ENCODE results near the gene SOX6. TPM values are rescaled to one million over a fixed set of nuclear protein-coding genes. Genes with fewer than 3 reads are reported as not detected.

SOX6 gene
- total and polyA plus RNA-seq, 4 donors = 26.6 to 51.6 (median 38.6) TPM

GRCh38 chr11:16193897-16194381 is 162.4 kb downstream of the SOX6 start:
- Histone ChIP-seq H3K9me3 (ENCODE audit: control insufficient read depth, insufficient read depth, low read length) (no peaks in the 10 kb centered on the region), H3K27me3 (ENCODE audit: control insufficient read depth, insufficient read depth, low read length) (no peaks in the 10 kb centered on the region), H3K27ac (ENCODE audit: low read depth, low read length) (peak overlapping the region; percentile 10), H3K4me1 (ENCODE audit: control insufficient read depth, insufficient read depth, low read length) (peaks cover 6% of the 10 kb centered on the region), H3K4me3 (ENCODE audit: low read depth, low read length) (no peak overlapping the region), H3K36me3 (ENCODE audit: control insufficient read depth, insufficient read depth, low read length) (no peaks in the 10 kb centered on the region)
- peak in 2 of 6 donors; percentile 25 to 46 for DNase-seq (ENCODE audit: low read depth in 4 of 6, low spot score in 6 of 6)
- WGBS (ENCODE audit: insufficient coverage) = no CpG with 5 or more reads among the region's 1 CpG

GRCh38 chr11:16191868-16192240 is 164.5 kb downstream of the SOX6 start:
- Histone ChIP-seq H3K27me3 (ENCODE audit: control insufficient read depth, insufficient read depth, low read length) (no peaks in the 10 kb centered on the region), H3K27ac (ENCODE audit: low read depth, low read length) (peak overlapping the region; percentile 68), H3K4me3 (ENCODE audit: low read depth, low read length) (no peak overlapping the region), H3K36me3 (ENCODE audit: control insufficient read depth, insufficient read depth, low read length) (no peaks in the 10 kb centered on the region), H3K9me3 (ENCODE audit: control insufficient read depth, insufficient read depth, low read length) (no peaks in the 10 kb centered on the region), H3K4me1 (ENCODE audit: control insufficient read depth, insufficient read depth, low read length) (peaks cover 6% of the 10 kb centered on the region)
- 20% methylated on average over 1 of the region's 4 CpGs for WGBS (ENCODE audit: insufficient coverage)
- peak in 5 of 6 donors; percentile 51 to 94 (median 58) for DNase-seq (ENCODE audit: low read depth in 4 of 6, low spot score in 6 of 6)

- Histone ChIP-seq H3K4me1 (ENCODE audit: control insufficient read depth, insufficient read depth, low read length) (peaks cover 9% of the 10 kb centered on the region), H3K27me3 (ENCODE audit: control insufficient read depth, insufficient read depth, low read length) (no peaks in the 10 kb centered on the region), H3K9me3 (ENCODE audit: control insufficient read depth, insufficient read depth, low read length) (no peaks in the 10 kb centered on the region), H3K4me3 (ENCODE audit: low read depth, low read length) (no peak overlapping the region), H3K27ac (ENCODE audit: low read depth, low read length) (peak overlapping the region; percentile 68), H3K36me3 (ENCODE audit: control insufficient read depth, insufficient read depth, low read length) (no peaks in the 10 kb centered on the region)
- 74% methylated on average over 3 of the region's 5 CpGs for WGBS (ENCODE audit: insufficient coverage)
- DNase-seq (ENCODE audit: low read depth in 4 of 6, low spot score in 6 of 6) = peak in 1 of 6 donors; percentile 20
Measured at GRCh38 chr11:16191212-16191867, 165.0 kb downstream of the SOX6 start.

- peak in 1 of 6 donors; percentile 48 for DNase-seq (ENCODE audit: low read depth in 4 of 6, low spot score in 6 of 6)
- 68% methylated on average over 8 of the region's 8 CpGs for WGBS (ENCODE audit: insufficient coverage)
- H3K9me3 ChIP-seq (ENCODE audit: control insufficient read depth, insufficient read depth, low read length) = no peaks in the 10 kb centered on the region
Measured at GRCh38 chr11:16186680-16187079, 169.7 kb downstream of the SOX6 start.

GRCh38 chr11:16185042-16185441 is 171.3 kb downstream of the SOX6 start:
- Histone ChIP-seq H3K4me1 (ENCODE audit: control insufficient read depth, insufficient read depth, low read length) (peaks cover 3% of the 10 kb centered on the region), H3K27me3 (ENCODE audit: control insufficient read depth, insufficient read depth, low read length) (no peaks in the 10 kb centered on the region), H3K27ac (ENCODE audit: low read depth, low read length) (no peak overlapping the region), H3K4me3 (ENCODE audit: low read depth, low read length) (no peak overlapping the region), H3K9me3 (ENCODE audit: control insufficient read depth, insufficient read depth, low read length) (no peaks in the 10 kb centered on the region), H3K36me3 (ENCODE audit: control insufficient read depth, insufficient read depth, low read length) (no peaks in the 10 kb centered on the region)
- no peak for DNase-seq (ENCODE audit: low read depth in 4 of 6, low spot score in 6 of 6)

More at GRCh38 chr11:16186680-16187079, 169.7 kb downstream of the SOX6 start:
- Histone ChIP-seq H3K27me3 (ENCODE audit: control insufficient read depth, insufficient read depth, low read length) (no peaks in the 10 kb centered on the region), H3K4me3 (ENCODE audit: low read depth, low read length) (no peak overlapping the region), H3K4me1 (ENCODE audit: control insufficient read depth, insufficient read depth, low read length) (peaks cover 9% of the 10 kb centered on the region), H3K36me3 (ENCODE audit: control insufficient read depth, insufficient read depth, low read length) (no peaks in the 10 kb centered on the region), H3K27ac (ENCODE audit: low read depth, low read length) (no peak overlapping the region)

- Histone ChIP-seq H3K36me3 (ENCODE audit: control insufficient read depth, insufficient read depth, low read length) (no peaks in the 10 kb centered on the region), H3K27ac (ENCODE audit: low read depth, low read length) (no peak overlapping the region), H3K4me3 (ENCODE audit: low read depth, low read length) (no peak overlapping the region), H3K4me1 (ENCODE audit: control insufficient read depth, insufficient read depth, low read length) (peaks cover 3% of the 10 kb centered on the region), H3K27me3 (ENCODE audit: control insufficient read depth, insufficient read depth, low read length) (no peaks in the 10 kb centered on the region), H3K9me3 (ENCODE audit: control insufficient read depth, insufficient read depth, low read length) (no peaks in the 10 kb centered on the region)
- DNase-seq (ENCODE audit: low read depth in 4 of 6, low spot score in 6 of 6) = peak in 1 of 6 donors; percentile 22
- no CpG with 5 or more reads among the region's 1 CpG for WGBS (ENCODE audit: insufficient coverage)
Measured at GRCh38 chr11:16184588-16184987, 171.8 kb downstream of the SOX6 start.

- Histone ChIP-seq H3K27me3 (ENCODE audit: control insufficient read depth, insufficient read depth, low read length) (no peaks in the 10 kb centered on the region), H3K9me3 (ENCODE audit: control insufficient read depth, insufficient read depth, low read length) (no peaks in the 10 kb centered on the region), H3K36me3 (ENCODE audit: control insufficient read depth, insufficient read depth, low read length) (no peaks in the 10 kb centered on the region), H3K27ac (ENCODE audit: low read depth, low read length) (no peak overlapping the region), H3K4me1 (ENCODE audit: control insufficient read depth, insufficient read depth, low read length) (peaks cover 3% of the 10 kb centered on the region), H3K4me3 (ENCODE audit: low read depth, low read length) (no peak overlapping the region)
- WGBS (ENCODE audit: insufficient coverage) = no CpG with 5 or more reads among the region's 2 CpGs
- DNase-seq (ENCODE audit: low read depth in 4 of 6, low spot score in 6 of 6) = no peak
Measured at GRCh38 chr11:16182553-16182952, 173.8 kb downstream of the SOX6 start.

- no peak for DNase-seq (ENCODE audit: low read depth in 4 of 6, low spot score in 6 of 6)
- H3K4me1 ChIP-seq (ENCODE audit: control insufficient read depth, insufficient read depth, low read length) = no peaks in the 10 kb centered on the region
- WGBS (ENCODE audit: insufficient coverage) = no CpG with 5 or more reads among the region's 1 CpG
- no peaks in the 10 kb centered on the region for H3K36me3 ChIP-seq (ENCODE audit: control insufficient read depth, insufficient read depth, low read length)
- H3K27ac ChIP-seq (ENCODE audit: low read depth, low read length) = no peak overlapping the region
- no peaks in the 10 kb centered on the region for H3K27me3 ChIP-seq (ENCODE audit: control insufficient read depth, insufficient read depth, low read length)
- H3K4me3 ChIP-seq (ENCODE audit: low read depth, low read length) = no peak overlapping the region
- no peaks in the 10 kb centered on the region for H3K9me3 ChIP-seq (ENCODE audit: control insufficient read depth, insufficient read depth, low read length)
Measured at GRCh38 chr11:16180868-16181267, 175.5 kb downstream of the SOX6 start.

GRCh38 chr11:16179676-16180075 is 176.7 kb downstream of the SOX6 start:
- H3K36me3 ChIP-seq (ENCODE audit: control insufficient read depth, insufficient read depth, low read length) = no peaks in the 10 kb centered on the region
- DNase-seq (ENCODE audit: low read depth in 4 of 6, low spot score in 6 of 6) = no peak
- no CpG with 5 or more reads among the region's 3 CpGs for WGBS (ENCODE audit: insufficient coverage)

GRCh38 chr11:16178273-16178672 is 178.1 kb downstream of the SOX6 start:
- no peaks in the 10 kb centered on the region for H3K4me1 ChIP-seq (ENCODE audit: control insufficient read depth, insufficient read depth, low read length)
- no peak overlapping the region for H3K4me3 ChIP-seq (ENCODE audit: low read depth, low read length)
- H3K36me3 ChIP-seq (ENCODE audit: control insufficient read depth, insufficient read depth, low read length) = no peaks in the 10 kb centered on the region
- WGBS (ENCODE audit: insufficient coverage) = no CpG with 5 or more reads among the region's 1 CpG
- no peaks in the 10 kb centered on the region for H3K27me3 ChIP-seq (ENCODE audit: control insufficient read depth, insufficient read depth, low read length)
- H3K9me3 ChIP-seq (ENCODE audit: control insufficient read depth, insufficient read depth, low read length) = no peaks in the 10 kb centered on the region
- H3K27ac ChIP-seq (ENCODE audit: low read depth, low read length) = no peak overlapping the region
- no peak for DNase-seq (ENCODE audit: low read depth in 4 of 6, low spot score in 6 of 6)

More at GRCh38 chr11:16179676-16180075, 176.7 kb downstream of the SOX6 start:
- H3K27me3 ChIP-seq (ENCODE audit: control insufficient read depth, insufficient read depth, low read length) = no peaks in the 10 kb centered on the region
- no peaks in the 10 kb centered on the region for H3K4me1 ChIP-seq (ENCODE audit: control insufficient read depth, insufficient read depth, low read length)
- no peak overlapping the region for H3K27ac ChIP-seq (ENCODE audit: low read depth, low read length)
- no peaks in the 10 kb centered on the region for H3K9me3 ChIP-seq (ENCODE audit: control insufficient read depth, insufficient read depth, low read length)
- H3K4me3 ChIP-seq (ENCODE audit: low read depth, low read length) = no peak overlapping the region

Measured in spinal cord (tissue), 10 donors.